AG20443 (cell line): ENCODE results near the gene SCLT1.

ENCODE experiments used
- DNase-seq: peaks from one replicate; pipeline ENCODE4 v3.0.0; 2012; ENCODE audit warnings: low spot score, mixed read lengths

The SCLT1 gene

DNA sequence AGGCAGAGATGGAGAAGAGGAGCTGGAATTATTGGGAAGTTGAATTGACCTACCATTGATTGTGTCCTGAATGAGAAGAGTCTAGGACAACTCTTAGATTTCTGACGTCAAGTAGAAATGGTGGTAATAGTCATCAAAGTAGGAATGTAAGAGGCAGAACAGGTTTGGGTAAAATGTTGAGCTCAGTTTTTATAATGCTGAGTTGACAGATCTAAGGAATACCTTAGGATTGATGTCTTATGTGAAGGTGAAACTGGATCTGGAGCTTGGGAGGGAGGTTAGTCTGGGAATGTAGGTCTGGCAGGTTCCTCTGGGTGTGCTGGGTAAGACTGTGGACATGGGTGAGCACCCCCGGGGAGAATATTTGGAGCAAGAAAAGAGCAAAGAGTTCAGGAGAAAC lies 251.9 kb downstream of the SCLT1 start:
- DNase-seq: no peak

DNA sequence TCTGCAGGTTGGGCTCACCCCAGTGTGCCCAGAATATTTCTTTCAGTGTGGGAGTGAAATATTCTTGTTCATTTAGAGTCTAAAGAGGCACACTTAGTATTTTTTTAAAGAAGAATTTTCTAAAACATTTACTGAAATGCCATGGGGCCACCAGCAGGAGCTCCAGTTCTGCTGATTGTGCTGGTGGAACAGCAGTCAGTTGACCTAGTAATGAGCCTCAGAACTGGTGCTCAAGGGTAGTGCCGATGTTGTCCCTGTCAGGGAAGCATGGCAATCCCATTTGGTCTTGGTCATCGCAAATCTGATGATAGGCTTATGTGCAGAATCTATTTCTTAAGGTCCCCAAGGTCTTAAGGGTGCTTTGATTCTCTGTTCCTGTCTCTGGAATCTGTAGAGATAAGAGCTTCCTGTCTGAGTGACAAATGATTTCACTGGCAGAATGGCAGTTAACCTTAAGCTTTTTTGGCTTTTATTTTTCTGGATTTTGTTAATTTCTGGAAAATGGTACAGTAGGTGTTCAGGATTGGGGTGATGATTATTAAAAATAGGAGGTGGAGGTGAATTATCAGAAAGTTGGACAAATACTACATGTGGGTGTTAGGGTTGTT lies 252.5 kb downstream of the SCLT1 start:
- no peak for DNase-seq

DNA sequence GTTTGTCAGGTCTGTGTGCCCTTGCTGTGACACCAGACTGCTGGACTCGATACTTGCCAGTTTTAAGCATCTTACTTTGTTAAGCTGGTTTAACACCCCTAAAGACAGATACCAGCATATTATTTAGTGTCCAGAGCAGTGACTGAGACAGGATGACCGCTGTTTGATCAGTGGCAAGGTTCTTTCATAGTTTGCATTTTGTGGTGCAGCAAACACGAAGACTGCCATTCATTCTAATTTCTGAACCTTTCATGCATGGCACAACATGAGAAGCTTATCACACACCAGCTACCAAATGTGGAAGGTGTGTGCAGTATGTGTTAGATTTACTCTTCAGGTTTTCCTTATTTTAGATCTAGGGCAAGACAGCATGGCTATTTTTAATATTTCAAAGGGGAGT lies 255.7 kb downstream of the SCLT1 start:
- DNase-seq: no peak

DNA sequence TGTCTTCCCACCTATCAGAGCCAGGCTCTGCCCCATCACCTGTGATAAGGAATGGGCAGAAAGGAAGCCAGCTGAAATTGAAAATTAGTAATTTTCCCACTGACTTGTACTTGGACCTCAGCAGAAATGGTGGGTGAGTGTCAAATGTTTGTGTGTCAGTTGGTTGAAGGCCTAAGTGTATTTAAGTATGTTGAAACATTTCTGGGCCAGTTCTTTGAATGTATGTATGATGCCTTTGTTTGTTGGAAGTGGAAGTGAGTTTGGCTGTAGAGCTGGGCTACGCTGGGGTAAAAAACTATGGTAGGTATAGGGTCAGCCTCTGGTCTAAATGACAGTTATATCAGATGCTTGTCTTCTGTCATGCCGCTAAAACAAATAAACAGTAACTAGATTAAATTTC lies 256.1 kb downstream of the SCLT1 start:
- DNase-seq: no peak

DNA sequence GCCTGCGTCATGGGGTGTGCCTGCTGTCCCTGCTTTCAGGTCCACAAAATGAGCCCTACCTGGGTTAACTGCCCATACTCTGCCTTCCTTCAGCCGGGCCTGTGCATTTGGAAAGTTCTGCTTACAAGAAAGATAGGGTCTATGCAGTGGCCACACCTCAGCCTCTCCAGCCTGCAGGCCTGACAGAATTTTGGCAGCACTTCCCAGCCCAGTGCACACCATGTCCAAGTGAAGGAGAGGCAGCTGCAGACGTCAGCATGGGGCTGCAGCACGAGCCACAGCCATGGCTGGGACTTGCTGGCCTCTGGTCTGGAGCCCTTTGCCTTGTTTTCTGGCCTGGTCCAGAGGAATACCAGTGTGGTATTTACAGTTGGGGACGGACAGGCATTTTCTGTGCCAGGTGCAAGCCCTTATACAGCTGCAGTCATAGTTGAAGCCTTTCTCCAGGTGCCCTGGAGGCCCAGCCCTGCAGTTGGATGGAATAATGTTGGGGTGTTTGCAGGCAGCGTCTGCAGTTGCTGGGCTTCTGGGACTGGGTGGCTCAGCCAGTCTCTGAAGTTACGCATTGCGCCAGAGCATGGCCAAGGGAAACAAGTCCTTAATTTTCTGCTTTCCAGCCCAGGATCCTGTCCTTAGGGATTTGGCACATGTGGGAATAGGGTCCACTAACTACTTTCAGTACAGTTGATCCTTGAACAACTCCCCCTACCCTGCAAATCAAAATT lies 257.7 kb downstream of the SCLT1 start:
- no peak for DNase-seq
